B cell (primary cell): Measurements from ENCODE around the gene CDK2.

Experiments used
- EZH2 ChIP-seq: IDR thresholded peaks from 2 replicates; pipeline ENCODE4 v1.6.1; 2012; ENCODE audit warnings: borderline replicate concordance, low read depth, mild to moderate bottlenecking, moderate library complexity, low read length; ENCODE audit not compliant: insufficient read depth, poor library complexity, severe bottlenecking
- TF ChIP-seq, protein P1 (sequence below): fragments of 200-600 bp; IDR thresholded peaks from one replicate; pipeline ENCODE4 v1.8.0; 2022; ENCODE audit warnings: antibody characterized with exemption, mild to moderate bottlenecking

GRCh38 chr12:55965941-55966407, 656 bp upstream of the CDK2 start, which contains the start of gene PMEL:
- TF ChIP-seq, protein P1, sequence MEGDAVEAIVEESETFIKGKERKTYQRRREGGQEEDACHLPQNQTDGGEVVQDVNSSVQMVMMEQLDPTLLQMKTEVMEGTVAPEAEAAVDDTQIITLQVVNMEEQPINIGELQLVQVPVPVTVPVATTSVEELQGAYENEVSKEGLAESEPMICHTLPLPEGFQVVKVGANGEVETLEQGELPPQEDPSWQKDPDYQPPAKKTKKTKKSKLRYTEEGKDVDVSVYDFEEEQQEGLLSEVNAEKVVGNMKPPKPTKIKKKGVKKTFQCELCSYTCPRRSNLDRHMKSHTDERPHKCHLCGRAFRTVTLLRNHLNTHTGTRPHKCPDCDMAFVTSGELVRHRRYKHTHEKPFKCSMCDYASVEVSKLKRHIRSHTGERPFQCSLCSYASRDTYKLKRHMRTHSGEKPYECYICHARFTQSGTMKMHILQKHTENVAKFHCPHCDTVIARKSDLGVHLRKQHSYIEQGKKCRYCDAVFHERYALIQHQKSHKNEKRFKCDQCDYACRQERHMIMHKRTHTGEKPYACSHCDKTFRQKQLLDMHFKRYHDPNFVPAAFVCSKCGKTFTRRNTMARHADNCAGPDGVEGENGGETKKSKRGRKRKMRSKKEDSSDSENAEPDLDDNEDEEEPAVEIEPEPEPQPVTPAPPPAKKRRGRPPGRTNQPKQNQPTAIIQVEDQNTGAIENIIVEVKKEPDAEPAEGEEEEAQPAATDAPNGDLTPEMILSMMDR, result no peak
- TF ChIP-seq EZH2, result no peak
